Natural killer cell (primary cell): Measurements from ENCODE around the gene KANSL1. TPM values are rescaled to one million over a fixed set of nuclear protein-coding genes. Genes with fewer than 3 reads are reported as not detected.

Experiments used
- ATAC-seq, 3 donors: fragments of 150-1000 bp in 2 of 3; fragments of 200-7000 bp in 1 of 3; cut with Tn5 transposase; 1 replicate in 1 of 3; 2 replicates in 2 of 3; pipeline ENCODE4 v1.10.0; 2021; ENCODE audit warnings: mild to moderate bottlenecking in 2 of 3, moderate library complexity in 2 of 3
- DNase-seq, 2 donors: peaks; one replicate each; pipeline versions ENCODE4 v3.0.0 to v3.0.0-alpha.2; 2013 to 2021; ENCODE audit warnings: mixed read lengths in 1 of 2
- H3K27ac ChIP-seq: one replicate; pipeline ENCODE4 v1.5.1; 2013; ENCODE audit warnings: mild to moderate bottlenecking, low read length
- H3K27me3 ChIP-seq: one replicate; pipeline ENCODE4 v1.6.1; 2013; ENCODE audit warnings: low read length; ENCODE audit not compliant: control insufficient read depth, insufficient read depth
- H3K36me3 ChIP-seq: one replicate; pipeline ENCODE4 v1.6.1; 2013; ENCODE audit warnings: low read length; ENCODE audit not compliant: control insufficient read depth, insufficient read depth
- H3K4me1 ChIP-seq: one replicate; pipeline ENCODE4 v1.6.1; 2013; ENCODE audit warnings: low read length; ENCODE audit not compliant: control insufficient read depth, insufficient read depth
- H3K4me3 ChIP-seq: one replicate; pipeline ENCODE4 v1.5.1; 2013; ENCODE audit warnings: low read length
- H3K9me3 ChIP-seq: one replicate; pipeline ENCODE4 v1.6.1; 2013; ENCODE audit warnings: low read length; ENCODE audit not compliant: control insufficient read depth, insufficient read depth
- H3K27ac Mint-ChIP-seq, 2 donors: one replicate each; pipeline ENCODE4 v1.8.0; 2022; ENCODE audit warnings: mild to moderate bottlenecking in 2 of 2, mixed read lengths in 2 of 2, moderate library complexity in 1 of 2
- H3K27me3 Mint-ChIP-seq, 2 donors: one replicate each; pipeline ENCODE4 v1.8.0; 2022; ENCODE audit warnings: low read depth in 2 of 2, mixed read lengths in 2 of 2
- H3K36me3 Mint-ChIP-seq: one replicate; pipeline ENCODE4 v1.8.0; 2022; ENCODE audit warnings: mixed read lengths
- H3K4me1 Mint-ChIP-seq, 2 donors: one replicate each; pipeline ENCODE4 v1.8.0; 2022; ENCODE audit warnings: mixed read lengths in 2 of 2
- H3K4me3 Mint-ChIP-seq: one replicate; pipeline ENCODE4 v1.8.0; 2022; ENCODE audit warnings: mild to moderate bottlenecking, moderate library complexity, mixed read lengths
- H3K9me3 Mint-ChIP-seq, 2 donors: one replicate each; pipeline ENCODE4 v1.8.0; 2022; ENCODE audit warnings: mixed read lengths in 2 of 2
- CTCF ChIP-seq: fragments of 200-600 bp; IDR thresholded peaks from one replicate; pipeline ENCODE4 v1.8.0; 2022; ENCODE audit warnings: antibody characterized with exemption
- WGBS: methylation state at CpG from one replicate; pipeline ENCODE4 v1.1.7; 2013; ENCODE audit warnings: missing lambda C conversion rate; ENCODE audit not compliant: insufficient coverage; 5-methylcytosine and 5-hydroxymethylcytosine counted together
- intact Hi-C: fragments of 100-400 bp; cut with micrococcal nuclease; formaldehyde crosslinking; loops from one replicate; pipeline ENCODE4 v1.14.2; 2022
- total RNA-seq, 4 donors: library from RNA; stranded (reverse); fragments of 120-200 nt in 1 of 4; gene quantifications; one replicate each; pipeline versions ENCODE4 v1.2.3 to v1.2.4, GENCODE V29; 2013 to 2022

Gene KANSL1
- total RNA-seq, 3 donors from 2014 or later (not counting 1 experiment from before 2014, with no cell fraction given) = 202 to 240 (median 220) TPM

- H3K4me1 ChIP-seq = peaks cover 32% of the 10 kb centered on the region
- H3K27me3 ChIP-seq = no peaks in the 10 kb centered on the region
- ATAC-seq (no peak), DNase-seq (no peak)
- H3K9me3 ChIP-seq = no peaks in the 10 kb centered on the region
- Mint-ChIP-seq H3K4me1 (peaks cover 45 to 52% of the 10 kb centered on the region in 2 donors), H3K9me3 (no peaks in the 10 kb centered on the region), H3K27me3 (no peaks in the 10 kb centered on the region), H3K4me3 (no peak overlapping the region), H3K27ac (peak overlapping the region; percentile 83 to 90), H3K36me3 (peaks cover 11% of the 10 kb centered on the region)
- intact Hi-C loops = no loop called here
- no peak overlapping the region for H3K27ac ChIP-seq
- peaks cover 39% of the 10 kb centered on the region for H3K36me3 ChIP-seq
- no peak overlapping the region for H3K4me3 ChIP-seq
- no peak for TF ChIP-seq CTCF
- WGBS = 96% methylated on average over 3 of the region's 3 CpGs
These were observed 164.9 kb downstream of the KANSL1 start for GRCh38 chr17:46028374-46028773.

GRCh38 chr17:46027976-46028325, 165.3 kb downstream of the KANSL1 start:
- no peaks in the 10 kb centered on the region for H3K9me3 ChIP-seq
- DNase-seq (no peak), ATAC-seq (no peak)
- peaks cover 35% of the 10 kb centered on the region for H3K36me3 ChIP-seq
- intact Hi-C loops = no loop called here
- peaks cover 33% of the 10 kb centered on the region for H3K4me1 ChIP-seq
- H3K27me3 ChIP-seq = no peaks in the 10 kb centered on the region
- WGBS = 99% methylated on average over 4 of the region's 4 CpGs
- H3K27ac Mint-ChIP-seq = peak overlapping the region; percentile 83 to 90
- no peaks in the 10 kb centered on the region for H3K27me3 Mint-ChIP-seq
- no peak overlapping the region for H3K4me3 Mint-ChIP-seq
- H3K27ac ChIP-seq = no peak overlapping the region
- H3K4me3 ChIP-seq = no peak overlapping the region
- H3K36me3 Mint-ChIP-seq = peaks cover 11% of the 10 kb centered on the region
- TF ChIP-seq CTCF = no peak
- no peaks in the 10 kb centered on the region for H3K9me3 Mint-ChIP-seq
- peaks cover 45 to 52% of the 10 kb centered on the region in 2 donors for H3K4me1 Mint-ChIP-seq

- Histone ChIP-seq H3K27ac (peak overlapping the region; percentile 15), H3K36me3 (peaks cover 28% of the 10 kb centered on the region), H3K4me3 (no peak overlapping the region), H3K27me3 (no peaks in the 10 kb centered on the region), H3K9me3 (no peaks in the 10 kb centered on the region), H3K4me1 (peaks cover 33% of the 10 kb centered on the region)
- peaks cover 11% of the 10 kb centered on the region for H3K36me3 Mint-ChIP-seq
- TF ChIP-seq CTCF = no peak
- no peak overlapping the region for H3K4me3 Mint-ChIP-seq
- DNase-seq (no peak), ATAC-seq (no peak)
- peak overlapping the region; percentile 83 to 90 for H3K27ac Mint-ChIP-seq
- peaks cover 48 to 55% of the 10 kb centered on the region in 2 donors for H3K4me1 Mint-ChIP-seq
- no peaks in the 10 kb centered on the region for H3K9me3 Mint-ChIP-seq
- no peaks in the 10 kb centered on the region for H3K27me3 Mint-ChIP-seq
- intact Hi-C loops = no loop called here
- WGBS = 76% methylated on average over 11 of the region's 12 CpGs
These were observed 165.9 kb downstream of the KANSL1 start for GRCh38 chr17:46027048-46027975.
